Neural cell (in vitro differentiated cells): ENCODE measurements around the gene TTC39B. TPM values are rescaled to one million over a fixed set of nuclear protein-coding genes. Genes with fewer than 3 reads are reported as not detected.

Experiments used
- H2AFZ ChIP-seq: fragments of 200-600, 300-800 bp; sonication (generic), shearing (Covaris generic); 2 replicates; pipeline ENCODE4 v1.6.0; 2014; ENCODE audit warnings: low read depth, mild to moderate bottlenecking, antibody characterized with exemption, low read length, moderate library complexity
- H3F3A ChIP-seq: fragments of 200-600 bp; shearing (Covaris generic); 2 replicates; pipeline ENCODE4 v1.6.1; 2016; ENCODE audit warnings: mild to moderate bottlenecking, moderate library complexity, mixed read lengths, antibody characterized with exemption, low read length; ENCODE audit not compliant: insufficient read depth, poor library complexity, severe bottlenecking
- H3K27ac ChIP-seq: fragments of 200-600, 300-800 bp; sonication (generic), shearing (Covaris generic); 2 replicates; pipeline ENCODE4 v1.5.1; 2014; ENCODE audit warnings: mild to moderate bottlenecking, low read length, moderate library complexity
- H3K27me3 ChIP-seq: fragments of 300-800, 200-600 bp; sonication (generic), shearing (Covaris generic); 2 replicates; pipeline ENCODE4 v1.6.0; 2014; ENCODE audit warnings: mild to moderate bottlenecking, low read depth, low read length, moderate library complexity; ENCODE audit not compliant: insufficient read depth
- H3K36me3 ChIP-seq: fragments of 300-800, 200-600 bp; sonication (generic), shearing (Covaris generic); 2 replicates; pipeline ENCODE4 v1.5.1; 2014; ENCODE audit warnings: mild to moderate bottlenecking, antibody characterized with exemption, low read length, moderate library complexity; ENCODE audit not compliant: insufficient read depth
- H3K4me2 ChIP-seq: fragments of 300-800, 200-600 bp; sonication (generic), shearing (Covaris generic); 2 replicates; pipeline ENCODE4 v1.6.0; 2014; ENCODE audit warnings: mild to moderate bottlenecking, low read length
- H3K4me3 ChIP-seq: fragments of 300-800, 200-600 bp; sonication (generic), shearing (Covaris generic); 2 replicates; pipeline ENCODE4 v1.5.1; 2014; ENCODE audit warnings: mild to moderate bottlenecking, low read length, moderate library complexity
- H3K79me2 ChIP-seq: fragments of 200-600 bp; shearing (Covaris generic); replicated peaks from 2 replicates; pipeline ENCODE4 v1.6.0; 2014; ENCODE audit warnings: mild to moderate bottlenecking, low read length, moderate library complexity; ENCODE audit not compliant: insufficient read depth
- H3K9ac ChIP-seq: fragments of 300-800, 200-600 bp; sonication (generic), shearing (Covaris generic); 2 replicates; pipeline ENCODE4 v1.6.1; 2016; ENCODE audit warnings: mild to moderate bottlenecking, low read length, mixed read lengths
- H3K9me2 ChIP-seq: fragments of 200-600 bp; shearing (Covaris generic); 2 replicates; pipeline ENCODE4 v1.6.1; 2016; ENCODE audit warnings: mild to moderate bottlenecking, low read length, mixed read lengths; ENCODE audit not compliant: insufficient read depth
- H3K9me3 ChIP-seq: fragments of 200-600, 300-800 bp; sonication (generic), shearing (Covaris generic); 2 replicates; pipeline ENCODE4 v1.6.1; 2016; ENCODE audit warnings: mild to moderate bottlenecking, mixed run types, low read length, moderate library complexity, mixed read lengths
- H4K20me1 ChIP-seq: fragments of 200-600 bp; shearing (Covaris generic); 2 replicates; pipeline ENCODE4 v1.6.1; 2016; ENCODE audit warnings: mild to moderate bottlenecking, mixed run types; ENCODE audit not compliant: insufficient read depth
- EP300 ChIP-seq: fragments of 450-650 bp; conservative IDR thresholded peaks from 2 replicates; pipeline ENCODE4 v1.6.1; 2014; ENCODE audit warnings: antibody characterized with exemption, mild to moderate bottlenecking, moderate library complexity; ENCODE audit not compliant: poor library complexity, severe bottlenecking
- EZH2 ChIP-seq: fragments of 200-600, 300-800 bp; shearing (Covaris generic), sonication (generic); IDR thresholded peaks from 2 replicates; pipeline ENCODE4 v1.6.1; 2014; ENCODE audit warnings: antibody characterized with exemption, low read length, borderline replicate concordance, mild to moderate bottlenecking; ENCODE audit not compliant: insufficient read depth, poor library complexity, severe bottlenecking
- MXI1 ChIP-seq: fragments of 450-650 bp; conservative IDR thresholded peaks from 2 replicates; pipeline ENCODE4 v1.6.1; 2014; ENCODE audit warnings: antibody characterized with exemption, mild to moderate bottlenecking; ENCODE audit not compliant: poor library complexity, severe bottlenecking
- POLR2AphosphoS5 ChIP-seq: IDR thresholded peaks from 2 replicates; pipeline ENCODE4 v1.6.1; 2012
- RAD21 ChIP-seq: fragments of 450-650 bp; conservative IDR thresholded peaks from 2 replicates; pipeline ENCODE4 v1.6.1; 2014; ENCODE audit warnings: antibody characterized with exemption, mild to moderate bottlenecking, moderate library complexity
- SMC3 ChIP-seq: fragments of 450-650 bp; conservative IDR thresholded peaks from 2 replicates; pipeline ENCODE4 v1.6.1; 2014; ENCODE audit warnings: antibody characterized with exemption, mild to moderate bottlenecking, moderate library complexity; ENCODE audit not compliant: poor library complexity
- TAF1 ChIP-seq: IDR thresholded peaks from 2 replicates; pipeline ENCODE4 v1.6.1; 2012; ENCODE audit warnings: low read depth
- polyA plus RNA-seq: library from polyadenylated mRNA; depleted of rRNA; stranded (reverse); fragments of >200 nt; gene quantifications from 2 replicates; pipeline ENCODE4 v1.2.3, GENCODE V29; 2014
- TF ChIP-seq, protein P1 (sequence below): IDR thresholded peaks from 2 replicates; pipeline ENCODE4 v1.6.1; 2012; ENCODE audit warnings: borderline replicate concordance
- TF ChIP-seq, protein P2 (sequence below): fragments of 450-650 bp; IDR thresholded peaks from 2 replicates; pipeline ENCODE4 v1.5.1; 2014; ENCODE audit warnings: antibody characterized with exemption, mild to moderate bottlenecking, moderate library complexity; ENCODE audit not compliant: poor library complexity, severe bottlenecking

TTC39B gene
- polyA plus RNA-seq, 1 donor from 2014 or later: 2.8 TPM

DNA sequence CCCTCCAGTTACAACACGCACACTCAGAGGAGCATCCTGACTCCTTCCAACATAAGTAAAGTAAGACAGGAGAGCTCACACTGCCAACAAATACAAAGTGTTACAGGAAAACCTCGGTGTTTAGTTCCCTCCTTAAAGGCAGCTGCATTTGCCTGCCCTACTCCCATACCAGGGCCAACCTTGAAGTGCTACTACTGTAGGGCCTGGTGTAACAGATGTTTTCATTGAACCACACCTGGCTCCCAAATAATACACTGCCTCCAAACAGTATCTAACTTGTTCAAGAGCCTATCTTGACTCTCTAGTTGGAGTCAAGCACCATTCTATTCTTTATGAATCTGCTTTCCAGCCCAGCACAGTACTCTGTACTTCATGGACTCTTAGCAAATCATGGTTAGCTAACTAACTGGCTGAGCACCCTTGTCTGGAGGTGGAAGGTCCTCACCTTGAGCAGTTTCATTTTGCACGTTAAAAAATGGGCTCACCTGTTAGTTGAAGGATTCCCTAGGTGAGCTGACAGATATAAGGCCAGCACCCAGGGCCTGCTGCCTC, 34.6 kb downstream of the TTC39B start:
- Histone ChIP-seq H3K9ac (no peak overlapping the region), H3K9me3 (no peaks in the 10 kb centered on the region), H3F3A (no peaks in the 10 kb centered on the region), H3K27ac (no peak overlapping the region), H3K4me2 (no peak overlapping the region), H4K20me1 (no peaks in the 10 kb centered on the region), H2AFZ (no peak overlapping the region), H3K79me2 (no peaks in the 10 kb centered on the region), H3K9me2 (no peaks in the 10 kb centered on the region), H3K27me3 (no peaks in the 10 kb centered on the region), H3K4me3 (no peak overlapping the region), H3K36me3 (no peaks in the 10 kb centered on the region)
- no peak for TF ChIP-seq POLR2AphosphoS5
- no peak for TF ChIP-seq EP300

DNA sequence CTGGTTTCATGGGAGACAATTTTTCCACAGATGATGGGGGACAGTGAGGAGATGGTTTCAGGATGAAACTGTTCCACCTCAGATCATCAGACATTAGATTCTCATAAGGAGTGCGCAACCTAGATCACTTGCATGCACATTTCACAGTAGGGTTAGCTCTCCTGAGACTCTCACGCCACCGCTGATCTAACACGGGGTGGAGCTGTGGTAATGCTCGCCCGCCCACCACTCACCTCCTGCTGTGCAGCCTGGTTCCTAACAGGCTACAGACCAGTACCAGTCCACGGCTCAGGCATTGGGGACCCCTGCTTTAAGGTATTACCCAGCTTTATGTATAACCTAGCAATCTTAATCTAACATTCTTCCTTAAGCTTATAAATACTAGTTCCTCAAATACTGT, 35.6 kb downstream of the TTC39B start:
- no peaks in the 10 kb centered on the region for H3K79me2 ChIP-seq
- H2AFZ ChIP-seq: no peak overlapping the region
- no peak overlapping the region for H3K4me2 ChIP-seq
- no peaks in the 10 kb centered on the region for H3K9me3 ChIP-seq
- no peak overlapping the region for H3K9ac ChIP-seq
- H3K27ac ChIP-seq: no peak overlapping the region
- no peaks in the 10 kb centered on the region for H3F3A ChIP-seq
- TF ChIP-seq RAD21 (no peak), MXI1 (no peak)
- H3K36me3 ChIP-seq: no peaks in the 10 kb centered on the region
- no peaks in the 10 kb centered on the region for H3K9me2 ChIP-seq
- no peak overlapping the region for H3K4me3 ChIP-seq
- no peaks in the 10 kb centered on the region for H3K27me3 ChIP-seq
- H4K20me1 ChIP-seq: no peaks in the 10 kb centered on the region

DNA sequence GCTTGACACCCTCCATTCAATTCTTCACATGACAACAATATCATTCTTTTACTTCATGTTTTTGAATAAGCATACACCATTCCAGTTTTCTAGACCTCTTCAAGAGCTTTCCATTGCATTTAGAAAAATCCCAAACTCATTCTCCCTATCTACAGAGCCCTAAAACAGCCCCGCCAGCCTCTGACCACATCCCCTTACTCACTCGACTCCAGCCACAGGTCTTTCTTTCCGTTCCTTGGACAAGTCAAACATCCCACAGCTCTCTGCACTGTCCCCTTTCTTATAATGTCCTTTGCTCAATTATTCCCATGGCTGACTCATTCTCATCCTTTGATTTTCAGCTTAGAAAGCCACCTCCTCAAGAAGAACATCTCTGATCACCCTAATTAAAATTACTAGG, 38.2 kb downstream of the TTC39B start:
- H3K4me3 ChIP-seq: no peak overlapping the region
- no peaks in the 10 kb centered on the region for H3K27me3 ChIP-seq
- no peaks in the 10 kb centered on the region for H3K79me2 ChIP-seq
- H3K9me3 ChIP-seq: no peaks in the 10 kb centered on the region
- H2AFZ ChIP-seq: no peak overlapping the region
- no peaks in the 10 kb centered on the region for H4K20me1 ChIP-seq
- H3K36me3 ChIP-seq: no peaks in the 10 kb centered on the region
- no peak overlapping the region for H3K27ac ChIP-seq
- TF ChIP-seq EZH2 (no peak), POLR2AphosphoS5 (no peak), TAF1 (no peak), EP300 (no peak), SMC3 (no peak), MXI1 (no peak), RAD21 (no peak)
- TF ChIP-seq, protein P1, sequence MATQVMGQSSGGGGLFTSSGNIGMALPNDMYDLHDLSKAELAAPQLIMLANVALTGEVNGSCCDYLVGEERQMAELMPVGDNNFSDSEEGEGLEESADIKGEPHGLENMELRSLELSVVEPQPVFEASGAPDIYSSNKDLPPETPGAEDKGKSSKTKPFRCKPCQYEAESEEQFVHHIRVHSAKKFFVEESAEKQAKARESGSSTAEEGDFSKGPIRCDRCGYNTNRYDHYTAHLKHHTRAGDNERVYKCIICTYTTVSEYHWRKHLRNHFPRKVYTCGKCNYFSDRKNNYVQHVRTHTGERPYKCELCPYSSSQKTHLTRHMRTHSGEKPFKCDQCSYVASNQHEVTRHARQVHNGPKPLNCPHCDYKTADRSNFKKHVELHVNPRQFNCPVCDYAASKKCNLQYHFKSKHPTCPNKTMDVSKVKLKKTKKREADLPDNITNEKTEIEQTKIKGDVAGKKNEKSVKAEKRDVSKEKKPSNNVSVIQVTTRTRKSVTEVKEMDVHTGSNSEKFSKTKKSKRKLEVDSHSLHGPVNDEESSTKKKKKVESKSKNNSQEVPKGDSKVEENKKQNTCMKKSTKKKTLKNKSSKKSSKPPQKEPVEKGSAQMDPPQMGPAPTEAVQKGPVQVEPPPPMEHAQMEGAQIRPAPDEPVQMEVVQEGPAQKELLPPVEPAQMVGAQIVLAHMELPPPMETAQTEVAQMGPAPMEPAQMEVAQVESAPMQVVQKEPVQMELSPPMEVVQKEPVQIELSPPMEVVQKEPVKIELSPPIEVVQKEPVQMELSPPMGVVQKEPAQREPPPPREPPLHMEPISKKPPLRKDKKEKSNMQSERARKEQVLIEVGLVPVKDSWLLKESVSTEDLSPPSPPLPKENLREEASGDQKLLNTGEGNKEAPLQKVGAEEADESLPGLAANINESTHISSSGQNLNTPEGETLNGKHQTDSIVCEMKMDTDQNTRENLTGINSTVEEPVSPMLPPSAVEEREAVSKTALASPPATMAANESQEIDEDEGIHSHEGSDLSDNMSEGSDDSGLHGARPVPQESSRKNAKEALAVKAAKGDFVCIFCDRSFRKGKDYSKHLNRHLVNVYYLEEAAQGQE: no peak
- TF ChIP-seq, protein P2, sequence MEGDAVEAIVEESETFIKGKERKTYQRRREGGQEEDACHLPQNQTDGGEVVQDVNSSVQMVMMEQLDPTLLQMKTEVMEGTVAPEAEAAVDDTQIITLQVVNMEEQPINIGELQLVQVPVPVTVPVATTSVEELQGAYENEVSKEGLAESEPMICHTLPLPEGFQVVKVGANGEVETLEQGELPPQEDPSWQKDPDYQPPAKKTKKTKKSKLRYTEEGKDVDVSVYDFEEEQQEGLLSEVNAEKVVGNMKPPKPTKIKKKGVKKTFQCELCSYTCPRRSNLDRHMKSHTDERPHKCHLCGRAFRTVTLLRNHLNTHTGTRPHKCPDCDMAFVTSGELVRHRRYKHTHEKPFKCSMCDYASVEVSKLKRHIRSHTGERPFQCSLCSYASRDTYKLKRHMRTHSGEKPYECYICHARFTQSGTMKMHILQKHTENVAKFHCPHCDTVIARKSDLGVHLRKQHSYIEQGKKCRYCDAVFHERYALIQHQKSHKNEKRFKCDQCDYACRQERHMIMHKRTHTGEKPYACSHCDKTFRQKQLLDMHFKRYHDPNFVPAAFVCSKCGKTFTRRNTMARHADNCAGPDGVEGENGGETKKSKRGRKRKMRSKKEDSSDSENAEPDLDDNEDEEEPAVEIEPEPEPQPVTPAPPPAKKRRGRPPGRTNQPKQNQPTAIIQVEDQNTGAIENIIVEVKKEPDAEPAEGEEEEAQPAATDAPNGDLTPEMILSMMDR: no peak
- H3F3A ChIP-seq: no peaks in the 10 kb centered on the region
- no peak overlapping the region for H3K9ac ChIP-seq
- H3K9me2 ChIP-seq: no peaks in the 10 kb centered on the region
- no peak overlapping the region for H3K4me2 ChIP-seq
